Measurements from ENCODE around the gene ESRRA. TPM values are rescaled to one million over a fixed set of nuclear protein-coding genes. Genes with fewer than 3 reads are reported as not detected.

Gene ESRRA
- total and polyA plus RNA-seq, 2 of the 4 experiments (the other 2 are of a cell fraction) = 10.2 to 15.0 TPM

GRCh38 chr11:64357446-64357845 lies 52.1 kb downstream of the ESRRA start:
- BruUV-seq (replicated peaks) = no TSS peak
- Histone ChIP-seq H3K27me3 (ENCODE audit: control insufficient read depth, insufficient read depth, low read length) (no peaks in the 10 kb centered on the region), H3K14ac (replicated peaks; ENCODE audit: low read depth, low read length) (0 out of 2 replicates have a peak overlapping the region, but pooled peaks have one; percentile 97), H3K4ac (ENCODE audit: low read depth, low read length) (peak overlapping the region; percentile 99), H3K23ac (ENCODE audit: low read depth, low read length) (no peak overlapping the region; the same call in 1 of the 2 replicates), H3K9ac (ENCODE audit: low read depth, low read length) (no peak overlapping the region), H3K79me1 (ENCODE audit: low read depth in 1 of 2, low read length in 2 of 2) (peaks cover 6 to 48% of the 10 kb centered on the region in 2 experiments), H4K8ac (ENCODE audit: low read depth in 2 of 2, low read length in 2 of 2) (peak overlapping the region; percentile 94 to 97; a peak in 2 of 4 replicates), H4K91ac (ENCODE audit: insufficient read depth, low read depth, low read length) (peak overlapping the region; percentile 98), H2AFZ (replicated peaks; ENCODE audit: low read length, poor library complexity) (peak overlapping the region; percentile 60), H4K20me1 (ENCODE audit: insufficient read depth, low read length) (no peaks in the 10 kb centered on the region), H3K18ac (ENCODE audit: low read depth, low read length) (no peak overlapping the region), H2BK15ac (ENCODE audit: low read depth, low read length) (peak overlapping the region; percentile 98; the same call in 1 of the 3 replicates), H4K5ac (ENCODE audit: low read depth, low read length) (peak overlapping the region; percentile 70; the same call in 1 of the 2 replicates), H2AK9ac (replicated peaks; ENCODE audit: low read depth, low read length, poor library complexity) (peak overlapping the region; percentile 99), H2BK5ac (ENCODE audit: low read depth, low read length, poor library complexity, severe bottlenecking) (peak overlapping the region; percentile 92), H3K56ac (ENCODE audit: extremely low read depth, insufficient read depth, low read length) (no peak overlapping the region), H3K4me3 (ENCODE audit: insufficient read depth, low read depth, low read length) (no peak overlapping the region), H3K36me3 (ENCODE audit: control insufficient read depth, insufficient read depth, low read length) (peaks cover 15% of the 10 kb centered on the region), H3K4me1 (ENCODE audit: control insufficient read depth, insufficient read depth, low read length) (peaks cover 27% of the 10 kb centered on the region), H3K9me1 (ENCODE audit: insufficient read depth, low read length) (peaks cover 18% of the 10 kb centered on the region), H3K27ac (ENCODE audit: insufficient read depth, low read length) (no peak overlapping the region; the same call in 1 of the 2 replicates), H2BK120ac (ENCODE audit: low read depth, low read length) (peak overlapping the region; percentile 93), H2BK20ac (ENCODE audit: low read depth, low read length) (0 out of 2 replicates have a peak overlapping the region, but pooled peaks have one; percentile 48), H2AK5ac (ENCODE audit: low read depth, low read length) (peak overlapping the region; percentile 99), H3K4me2 (ENCODE audit: low read depth, low read length) (no peak overlapping the region), H3K9me3 (ENCODE audit: control insufficient read depth, insufficient read depth, low read length) (no peaks in the 10 kb centered on the region)
- in situ Hi-C loops (cut with MboI; ENCODE audit: low sequenced_read_pairs) (no loop called here), intact Hi-C loops (cut with micrococcal nuclease) (loop anchor here (5.0 kb wide), 1 partner anchor 295 kb away; no protein-coding TSS in a partner anchor), dilution Hi-C loops (cut with HindIII; ENCODE audit: low sequenced_read_pairs, unreplicated experiment) (no loop called here)
- POLR2A ChIA-PET (ENCODE audit: unreplicated experiment) = no interaction called here
- CTCF ChIA-PET = interaction anchor here (1.1 to 1.6 kb wide), 2 partner anchors 12 to 15 kb away, joined by 3 to 6 read pairs; no protein-coding TSS in a partner anchor
- no peak for DNase-seq
- ATAC-seq (ENCODE audit: low read depth) = no peak
- TF ChIP-seq MAZ (IDR thresholded peaks at IDR 0.05; ENCODE audit: borderline replicate concordance, low read depth, low read length) = no peak
- no peak for TF ChIP-seq CEBPB (IDR thresholded peaks at IDR 0.05; ENCODE audit: low read depth, low read length)
- no peak for TF ChIP-seq FOS (IDR thresholded peaks at IDR 0.05; ENCODE audit: low read depth, low read length)
- no peak for TF ChIP-seq CTCF (conservative IDR thresholded peaks at IDR 0.05; ENCODE audit: low read depth, low read length)
- no CpG with 5 or more reads among the region's 6 CpGs for WGBS, 2 experiments (ENCODE audit: extremely low coverage in 2 of 2, insufficient read length in 1 of 2)

All from IMR-90 (cell line).